Putamen (tissue), 1 donor: ENCODE data around the gene ELMO1.
"Not testable (repeated sequence)": the region's sequence is repeated elsewhere in the genome, so short reads cannot be mapped to it uniquely, and the experiment has no call there.

ENCODE experiments used
- DNase-seq: peaks from one replicate; pipeline ENCODE4 v3.0.0-alpha.2; 2016; ENCODE audit warnings: low spot score

ELMO1 gene

DNA sequence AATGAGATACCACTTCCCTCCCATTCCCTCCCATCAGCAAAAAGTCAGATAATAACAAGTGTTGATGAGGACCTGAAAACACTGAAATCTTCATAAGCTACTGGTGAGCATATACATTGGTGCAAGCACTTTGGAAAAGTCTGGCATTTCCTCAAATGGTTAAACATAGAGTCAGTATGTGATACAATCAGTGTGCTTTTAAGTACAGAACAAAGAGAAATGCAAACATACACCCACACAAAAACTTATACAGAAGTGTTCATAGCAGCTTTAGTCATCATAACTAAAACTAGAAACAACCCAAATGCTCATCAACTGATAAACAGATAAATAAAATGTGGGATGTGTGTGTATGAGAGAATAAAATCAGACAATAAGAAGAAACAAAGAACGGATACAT is 261.9 kb downstream of the ELMO1 start:
- no peak for DNase-seq

DNA sequence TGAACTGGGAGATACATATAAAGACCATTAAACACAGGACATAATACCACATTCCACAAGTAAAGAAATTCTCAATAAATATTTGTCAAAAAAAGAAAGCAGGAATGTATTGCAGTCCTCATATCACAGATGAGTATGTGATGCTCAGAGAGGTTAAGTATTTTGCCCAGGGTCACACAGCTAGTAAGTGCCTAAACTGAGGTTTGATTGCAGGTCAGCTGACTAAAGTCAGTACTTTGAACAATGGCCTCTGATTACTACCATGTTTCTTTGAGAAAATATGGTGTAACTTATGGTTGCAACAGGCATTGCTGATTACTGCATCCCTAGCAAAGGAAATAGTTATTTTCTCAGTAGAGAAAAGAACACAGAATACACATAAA is 267.1 kb downstream of the ELMO1 start:
- DNase-seq, result no peak

DNA sequence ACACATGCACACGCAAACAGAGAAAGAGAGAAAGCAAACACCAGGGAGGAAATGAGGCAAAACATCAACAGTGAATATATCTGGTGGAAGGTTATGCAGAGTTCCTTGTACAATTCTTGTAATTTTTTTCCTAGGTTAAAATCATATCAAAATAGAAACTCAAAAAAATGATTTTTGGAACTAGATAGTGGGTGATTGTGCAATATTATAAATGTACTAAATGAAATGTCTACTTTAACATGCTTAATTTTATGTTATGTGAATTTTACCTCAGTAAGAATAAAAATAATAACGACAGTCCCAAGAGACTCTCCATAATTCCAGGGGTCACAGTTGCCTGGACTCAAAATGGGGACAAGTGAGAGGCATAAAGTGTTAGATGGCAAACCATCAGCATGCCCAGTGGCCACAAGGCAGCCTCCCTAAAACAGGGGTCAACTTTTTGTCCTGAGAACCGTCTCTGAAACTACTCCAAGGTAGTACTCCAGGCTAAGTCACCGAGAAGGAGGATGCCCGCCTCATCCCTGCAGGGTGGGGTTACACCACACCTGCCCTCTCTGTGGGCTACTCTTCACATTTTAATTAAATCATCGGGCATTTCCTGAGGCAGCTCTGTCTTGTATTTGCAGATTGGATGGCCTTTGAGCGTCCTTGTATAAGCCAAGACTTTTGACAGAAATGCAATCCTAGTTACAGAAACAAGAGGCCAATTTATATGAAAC is 267.7 kb downstream of the ELMO1 start:
- DNase-seq, result no peak

DNA sequence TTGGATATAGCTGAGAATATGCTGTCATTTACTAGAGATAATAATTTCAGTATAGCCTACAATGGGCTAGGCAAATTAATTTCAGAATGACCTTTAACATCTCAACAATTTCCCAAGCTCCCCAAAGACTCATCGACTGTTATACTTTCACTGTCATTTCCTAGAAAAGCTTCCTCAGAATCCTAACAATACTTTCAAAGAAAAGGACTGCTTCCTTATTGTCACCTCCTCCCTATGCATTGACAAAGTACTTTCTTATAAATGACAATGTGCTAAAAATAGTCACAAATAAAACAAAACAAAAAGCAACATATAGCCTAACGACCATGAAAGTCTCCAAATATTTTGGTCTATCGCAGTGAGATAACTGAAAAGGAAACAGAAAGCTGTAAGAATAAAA is 272.6 kb downstream of the ELMO1 start:
- DNase-seq, result no peak

DNA sequence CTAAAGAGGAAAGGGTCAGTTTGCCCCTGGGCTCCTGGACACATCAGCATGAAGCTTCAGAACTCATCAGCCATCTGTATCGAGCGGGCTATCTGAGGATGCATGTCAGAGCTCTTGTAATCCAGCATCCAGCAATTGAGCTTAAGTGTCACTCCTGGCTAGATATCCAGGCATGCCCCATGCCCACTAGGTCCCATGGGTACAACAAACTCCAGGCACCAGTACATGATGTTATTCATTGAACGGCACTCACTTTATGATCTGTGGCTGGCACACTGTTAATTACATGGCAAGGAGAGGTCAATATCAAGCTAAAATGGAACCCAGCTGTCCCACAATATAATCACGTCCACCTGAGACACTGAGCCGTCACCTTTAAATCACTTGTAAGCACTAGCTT is 274.2 kb downstream of the ELMO1 start:
- DNase-seq, result no peak

DNA sequence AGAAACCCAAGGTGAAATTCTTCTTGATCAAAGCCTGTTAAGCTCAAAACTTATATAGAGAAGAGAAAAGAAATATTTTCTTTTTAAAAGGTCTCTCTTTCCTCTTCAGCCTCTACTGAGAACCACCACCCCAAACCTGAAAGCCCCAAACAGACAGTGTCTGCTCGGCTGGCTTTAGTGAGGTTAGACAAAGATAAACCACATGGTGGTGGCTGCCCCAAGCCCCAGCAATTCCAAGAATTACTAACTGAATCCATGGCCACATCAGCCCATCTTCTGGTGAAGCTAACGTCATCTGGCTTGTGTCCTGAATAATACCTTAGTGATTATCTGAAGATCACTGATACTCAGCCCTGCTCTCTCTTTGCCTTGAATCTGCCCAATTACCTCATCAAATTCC is 275.0 kb downstream of the ELMO1 start:
- no peak for DNase-seq

DNA sequence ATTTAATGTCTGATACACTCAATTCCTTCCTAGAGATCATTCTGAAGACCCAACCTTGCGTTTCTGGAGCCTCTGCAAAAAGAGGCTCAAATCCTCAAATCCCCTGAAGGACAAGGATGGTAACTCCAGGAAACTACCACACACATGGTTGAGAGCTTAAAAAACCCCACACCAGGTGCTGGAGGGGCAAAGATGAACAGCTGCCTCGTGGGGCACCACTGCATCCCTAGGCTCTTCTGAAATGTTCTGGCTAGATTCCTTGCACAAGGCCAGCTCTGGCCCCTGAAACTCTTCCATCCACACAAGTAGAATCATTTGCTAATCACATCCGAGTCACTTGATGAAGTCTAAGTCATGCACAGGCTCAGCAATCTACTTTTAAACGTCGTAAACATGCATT is 286.6 kb downstream of the ELMO1 start:
- no peak for DNase-seq

DNA sequence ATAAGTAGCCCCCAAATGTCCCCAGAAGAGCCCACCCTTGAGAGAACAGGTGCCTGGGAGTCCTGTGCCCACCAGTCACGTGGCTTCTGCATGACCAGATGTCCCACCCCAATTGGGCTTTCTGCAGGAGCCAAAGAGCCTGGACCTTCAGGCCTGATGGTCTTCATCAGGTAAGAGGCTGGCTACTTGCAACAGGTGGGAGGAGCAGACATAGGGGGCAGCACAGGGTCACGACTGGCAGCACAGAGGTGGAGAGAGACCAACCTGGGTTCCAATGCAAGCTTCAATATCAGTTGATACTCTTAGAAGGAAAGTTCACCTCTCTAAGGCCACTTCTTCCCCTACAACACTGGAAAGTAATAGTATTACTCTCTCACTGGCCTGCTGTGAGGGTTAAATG is 288.0 kb downstream of the ELMO1 start:
- DNase-seq, result no peak

DNA sequence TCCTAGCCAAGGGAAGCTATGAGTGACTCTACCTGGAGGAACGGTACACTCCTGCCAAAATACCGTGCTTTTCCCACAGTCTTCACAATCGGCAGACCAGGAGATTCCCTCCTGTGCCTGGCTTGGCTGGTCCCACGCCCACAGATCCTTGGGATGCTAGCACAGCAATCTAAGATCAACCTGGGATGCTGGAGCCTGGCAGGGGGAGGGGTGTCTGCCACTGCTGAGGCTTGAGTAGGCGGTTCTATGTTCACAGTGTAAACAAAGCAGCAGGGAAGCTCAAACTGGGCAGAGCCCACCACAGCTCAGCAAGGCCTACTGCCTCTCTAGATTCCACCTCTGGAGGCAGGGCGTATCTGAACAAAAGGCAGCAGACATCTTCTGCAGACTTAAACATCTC is 295.3 kb downstream of the ELMO1 start:
- no peak for DNase-seq

DNA sequence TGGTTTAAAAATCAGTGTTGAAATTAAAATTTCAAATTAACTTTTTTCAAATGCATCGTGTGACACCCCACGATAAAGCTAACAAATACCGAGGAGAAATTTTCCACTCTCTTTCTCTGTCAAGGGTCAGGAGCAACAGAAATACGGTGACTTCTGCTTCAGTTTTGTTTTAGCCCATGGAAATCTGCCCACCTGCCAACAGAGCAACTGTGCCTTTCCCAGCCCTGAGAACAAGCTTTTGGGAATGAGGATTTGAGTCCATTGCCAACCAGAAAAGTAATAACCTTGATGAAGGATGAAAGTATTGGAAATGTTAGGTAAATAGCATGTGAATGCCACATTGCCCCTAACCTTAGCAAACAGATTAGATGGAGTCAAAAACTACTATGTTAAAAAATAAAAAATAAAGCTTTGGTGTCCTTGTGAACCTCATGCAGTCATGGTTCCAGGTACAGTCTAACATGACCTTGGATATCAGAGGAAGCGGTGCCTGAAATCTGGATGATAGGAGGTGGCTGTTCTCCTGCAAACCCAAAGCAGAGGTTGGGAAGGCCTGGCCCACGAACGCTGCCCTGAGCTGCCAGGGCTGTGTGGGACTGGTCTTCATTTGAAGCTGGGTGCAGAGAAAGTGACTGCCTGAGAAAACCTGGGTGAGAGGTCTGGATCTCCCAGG is 296.8 kb downstream of the ELMO1 start:
- no peak for DNase-seq

DNA sequence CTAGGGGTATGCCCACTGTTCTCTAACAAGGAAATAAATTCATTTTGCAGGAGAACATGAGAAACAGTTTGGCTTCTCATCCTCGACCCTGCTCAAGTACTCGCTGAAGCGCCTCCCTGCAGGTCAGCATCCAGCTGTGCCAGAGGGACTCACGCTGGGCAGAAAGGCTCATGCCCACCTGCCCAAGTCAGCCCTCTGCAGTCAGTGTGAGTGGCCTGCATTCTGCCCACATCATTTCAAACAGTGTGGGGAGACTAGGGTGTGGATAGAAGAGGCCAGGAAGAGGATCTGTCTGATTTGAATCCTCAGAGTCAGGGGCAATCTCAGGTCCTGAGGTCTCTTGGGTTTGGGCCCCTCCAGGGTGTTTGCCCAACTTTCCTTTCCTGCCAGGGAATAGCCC is 297.8 kb downstream of the ELMO1 start:
- DNase-seq, result no peak

DNA sequence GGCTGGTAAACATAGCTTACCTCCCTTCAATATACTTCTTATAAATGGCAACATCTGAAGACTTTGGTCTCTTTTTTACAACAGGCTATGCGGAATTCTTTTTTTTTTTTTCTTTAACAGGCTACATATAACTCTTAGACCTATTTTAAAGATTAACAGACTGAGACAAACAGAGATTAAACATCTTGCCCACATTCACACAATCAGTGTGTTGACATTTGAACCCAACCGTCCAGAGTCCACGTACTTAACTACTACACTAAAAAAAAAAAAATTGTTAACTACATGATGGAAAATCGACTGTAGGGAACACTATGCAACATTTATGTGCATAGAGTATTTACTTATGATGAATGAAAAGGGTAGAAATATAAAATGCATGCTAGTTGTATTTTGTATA is 298.5 kb downstream of the ELMO1 start:
- no peak for DNase-seq

DNA sequence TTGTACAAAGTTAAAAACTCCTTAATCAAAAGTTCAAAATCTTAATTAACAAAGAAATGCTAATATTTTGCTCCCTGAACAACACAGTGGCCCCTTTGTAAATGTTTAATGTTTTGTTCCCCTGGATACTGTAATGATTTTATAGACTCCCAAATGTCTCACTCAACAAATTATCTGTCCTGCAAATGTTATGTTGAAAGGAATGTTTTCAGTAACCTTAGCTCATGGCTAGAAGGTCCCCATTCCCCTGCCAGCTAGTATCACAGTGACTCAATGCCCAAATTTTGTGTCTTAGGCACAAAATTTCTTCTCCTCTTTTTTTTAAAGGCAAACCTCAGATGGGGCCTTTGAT is 298.9 kb downstream of the ELMO1 start:
- no peak for DNase-seq

DNA sequence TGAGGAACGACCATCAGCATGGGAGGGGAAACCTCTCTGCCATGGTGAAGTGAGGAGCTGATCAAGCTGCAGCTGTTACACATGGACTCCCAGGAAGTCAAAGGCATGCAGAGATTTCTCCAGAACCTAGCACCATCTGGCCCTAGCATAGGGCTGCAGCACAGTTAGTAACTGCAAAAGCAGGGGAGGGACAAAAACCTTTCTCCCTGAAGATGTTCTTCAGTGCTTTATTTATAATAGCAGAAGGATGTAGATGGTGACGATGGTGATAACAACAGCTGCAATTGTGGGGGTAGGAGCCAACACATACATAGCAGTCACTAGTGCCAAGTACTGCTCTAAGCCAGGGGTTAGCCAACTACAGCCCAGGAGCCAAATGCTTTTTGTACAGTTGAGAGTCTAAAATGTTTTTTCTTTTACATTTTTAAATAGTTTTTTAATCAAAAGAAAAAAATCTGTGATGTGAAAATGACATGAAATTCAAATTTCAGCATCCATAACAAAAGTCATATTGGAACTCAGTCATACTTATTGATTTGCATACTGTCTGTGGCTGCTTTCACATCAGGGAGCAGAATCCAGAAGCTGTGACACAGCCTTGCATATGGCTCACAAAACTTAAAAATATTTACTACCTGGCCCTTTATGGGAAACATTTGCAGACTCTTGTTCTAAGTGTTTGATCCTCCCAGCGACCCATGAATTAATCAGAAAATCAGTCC is 299.5 kb downstream of the ELMO1 start:
- DNase-seq, result peak; percentile 19

DNA sequence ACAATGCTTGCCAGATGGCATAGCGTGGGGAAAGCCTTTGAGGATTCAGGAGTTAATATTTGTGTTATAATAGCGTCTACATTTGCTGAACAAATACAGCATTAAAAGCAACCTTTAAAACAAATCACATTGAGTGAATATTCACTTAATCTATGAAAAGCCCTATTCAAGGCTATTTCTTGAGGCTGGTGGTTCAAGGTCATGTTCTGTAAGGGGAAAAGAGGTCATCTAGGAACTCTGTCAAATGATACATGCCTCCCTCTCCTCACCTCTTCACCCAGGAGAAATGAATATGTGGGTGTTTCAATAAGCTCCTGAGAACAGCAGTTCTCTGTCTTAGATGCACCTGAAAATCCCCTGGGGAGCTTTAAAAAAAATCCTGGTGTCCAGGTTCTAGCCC is 303.0 kb downstream of the ELMO1 start:
- DNase-seq, result no peak

DNA sequence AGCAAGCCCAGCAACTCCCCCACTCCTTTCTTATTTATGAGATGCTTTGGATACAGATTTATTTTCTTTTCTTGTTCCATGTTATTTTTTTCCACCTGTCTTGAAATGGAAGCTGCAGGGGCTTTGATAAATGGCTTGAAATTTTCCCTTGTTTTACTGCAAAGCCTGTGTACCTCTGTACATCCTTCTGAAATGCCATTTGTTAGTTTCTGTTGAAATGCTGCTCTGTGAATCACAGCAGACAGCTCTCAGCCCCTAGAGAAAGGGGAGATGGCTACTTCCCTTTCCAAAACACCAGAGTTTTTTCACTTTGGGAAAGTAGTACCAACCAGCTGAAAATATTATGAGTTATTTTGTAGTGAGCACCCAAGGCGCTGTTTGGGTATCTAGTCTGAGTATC is 304.2 kb downstream of the ELMO1 start:
- no peak for DNase-seq

DNA sequence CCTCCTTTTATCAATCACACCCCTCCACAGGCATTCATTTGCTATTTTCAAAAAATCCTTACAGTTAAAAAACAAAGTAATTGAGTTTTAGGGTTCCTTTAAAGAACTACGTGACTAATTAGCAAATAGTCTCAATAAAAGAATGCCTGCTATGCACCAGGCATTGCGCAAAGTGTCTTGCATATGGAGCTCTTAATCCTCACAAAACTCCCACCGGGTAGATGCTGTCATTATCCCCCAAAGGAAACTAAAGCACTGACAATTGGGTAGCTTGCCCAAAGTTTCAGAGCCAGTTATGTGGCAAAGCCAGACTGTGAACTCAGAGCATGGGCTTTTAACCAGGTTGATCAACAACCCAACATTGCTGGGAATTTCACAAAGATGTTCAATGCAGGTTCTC is 305.7 kb downstream of the ELMO1 start:
- no peak for DNase-seq

DNA sequence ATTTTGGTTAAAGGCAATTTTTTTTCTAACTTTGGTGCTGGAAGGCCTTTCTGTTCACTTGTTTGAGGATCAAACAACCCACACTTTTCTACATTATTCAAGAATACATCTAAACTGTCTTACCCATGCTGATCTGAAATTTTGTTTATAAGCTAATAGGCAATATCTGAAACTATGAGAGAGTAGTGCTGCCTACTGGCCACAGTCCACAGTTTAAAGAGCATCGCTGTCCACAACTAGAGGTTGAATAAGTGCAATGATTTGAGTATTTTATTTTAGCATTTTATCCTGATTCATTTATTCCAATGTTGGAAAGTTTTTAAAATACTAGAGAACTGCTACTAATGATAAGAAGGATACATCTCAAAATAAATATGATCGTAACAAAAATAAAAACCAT is 306.9 kb downstream of the ELMO1 start:
- DNase-seq, result no peak

DNA sequence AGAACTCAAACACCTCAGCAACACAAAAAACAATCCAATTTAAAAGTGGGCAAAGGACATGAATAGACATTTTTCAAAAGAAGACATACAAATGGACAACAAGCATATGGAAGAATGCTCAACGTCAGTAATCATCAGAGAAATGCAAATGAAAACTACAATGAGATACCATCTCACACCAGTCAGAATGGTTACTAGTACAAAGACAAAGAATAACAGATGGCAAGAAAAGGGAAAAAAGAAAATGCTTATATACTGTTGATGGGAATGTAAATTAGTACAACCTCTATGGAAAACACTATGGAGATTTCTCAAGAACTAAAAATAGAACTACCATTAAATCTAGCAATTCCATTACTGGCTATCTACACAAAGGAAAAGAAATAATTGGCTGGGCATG is 314.8 kb downstream of the ELMO1 start:
- DNase-seq, result not testable (repeated sequence)

DNA sequence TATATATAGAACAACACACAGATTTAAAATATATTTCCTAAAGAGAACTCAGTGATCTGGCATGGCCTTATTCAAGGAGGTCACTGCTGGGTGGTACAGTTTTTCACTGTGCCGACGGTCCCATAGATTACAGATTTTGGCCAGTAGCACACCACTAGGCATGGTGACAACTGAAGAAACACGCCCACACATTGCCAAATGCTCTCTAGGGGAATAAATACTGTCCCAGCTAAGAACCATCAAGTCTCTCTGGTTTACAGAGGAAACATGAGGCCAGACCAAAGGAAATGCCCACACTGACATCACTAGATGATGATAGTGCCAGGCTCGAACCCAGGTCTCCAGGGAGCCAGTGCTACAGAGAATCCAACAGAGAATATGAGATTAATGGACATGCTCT is 316.8 kb downstream of the ELMO1 start:
- no peak for DNase-seq

DNA sequence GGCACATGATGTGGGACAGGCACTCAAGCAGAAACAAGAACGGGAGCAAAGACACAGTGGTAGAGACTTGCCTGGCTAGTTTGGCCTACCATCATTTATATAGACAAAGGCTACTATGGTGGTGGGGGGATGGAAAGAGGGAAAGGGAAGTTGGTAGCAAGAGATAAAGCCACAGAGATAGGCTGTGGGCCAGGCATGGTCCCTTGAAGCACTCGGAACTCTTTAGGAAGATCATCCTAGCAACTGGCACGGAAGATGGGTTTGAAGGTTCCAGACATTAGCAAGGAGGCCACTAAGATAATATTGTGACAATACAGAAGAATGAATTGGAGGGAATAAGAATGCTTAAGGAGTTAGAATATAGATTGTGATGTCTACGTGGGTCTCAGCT is 319.6 kb downstream of the ELMO1 start:
- DNase-seq, result no peak

DNA sequence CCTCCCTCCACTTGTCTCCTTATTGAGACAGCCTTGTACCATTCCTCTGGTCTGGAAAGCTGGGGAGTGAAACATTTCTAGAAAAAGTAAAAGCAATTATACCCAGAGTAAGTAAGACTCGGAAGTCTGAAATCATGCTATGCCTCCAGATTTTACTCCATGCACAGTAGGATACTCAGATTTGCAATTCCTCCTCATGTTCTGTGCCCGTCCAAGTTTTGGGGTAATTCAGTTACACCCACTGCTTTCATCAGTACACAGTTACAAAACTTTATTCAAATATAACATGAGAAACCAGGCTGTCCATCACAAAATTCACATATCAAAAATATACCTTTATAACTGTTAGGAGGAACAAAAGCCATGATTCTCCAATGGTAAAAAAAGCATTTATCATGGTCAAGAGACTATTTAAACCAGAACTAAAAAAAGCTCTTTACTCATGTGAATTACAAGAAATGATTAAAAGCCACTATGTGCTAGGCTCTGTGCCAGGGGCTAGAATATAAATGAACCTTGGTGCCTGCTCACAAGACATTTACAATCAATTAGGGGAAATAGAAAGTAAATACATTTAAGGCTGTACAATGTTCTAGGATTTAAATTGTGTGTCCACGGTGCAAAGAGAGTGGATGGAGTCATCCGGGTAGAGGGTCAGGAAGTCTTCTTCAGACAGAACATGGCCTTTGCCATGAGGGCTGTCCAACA is 320.2 kb downstream of the ELMO1 start:
- no peak for DNase-seq

DNA sequence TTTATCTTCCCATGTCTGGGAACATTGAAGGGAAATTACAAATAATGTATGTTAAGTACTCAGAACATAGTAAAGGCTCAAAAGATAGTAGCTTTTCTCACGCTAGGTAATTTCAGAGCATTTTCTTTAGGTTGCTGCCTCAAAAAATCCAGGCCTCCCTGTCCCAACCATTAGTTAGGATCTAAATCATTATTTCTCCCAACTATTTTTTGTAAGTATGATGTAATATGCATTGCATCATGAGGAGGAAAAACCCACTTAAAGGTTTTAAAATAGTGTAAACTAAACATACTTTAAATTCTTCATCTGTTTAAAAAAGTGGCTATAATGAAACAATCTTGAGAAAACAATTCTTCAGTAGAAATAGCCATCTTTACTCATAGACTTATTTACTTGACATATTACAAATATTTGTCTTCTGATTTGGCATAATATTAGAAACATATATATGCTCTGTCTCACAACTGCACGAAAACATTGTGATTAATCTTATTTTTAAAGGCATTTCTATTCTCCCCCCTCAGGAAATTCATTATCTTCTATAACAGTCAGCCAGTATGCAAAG is 329.3 kb downstream of the ELMO1 start:
- DNase-seq, result no peak
